CD4-positive, alpha-beta T cell (primary cell): ENCODE data around the gene DDX17. TPM values are rescaled to one million over a fixed set of nuclear protein-coding genes. Genes with fewer than 3 reads are reported as not detected.
A peak's percentile ranks its signal among the peaks of the same experiment; 100 is the strongest.

ENCODE experiments used
- ATAC-seq: fragments of 200-7000 bp; cut with Tn5 transposase; one replicate; pipeline ENCODE4 v1.10.0; 2022; ENCODE audit warnings: mild to moderate bottlenecking; ENCODE audit not compliant: poor library complexity
- CTCF ChIA-PET: fragments of 350-600 bp; sonication (Branson Sonifier 250); formaldehyde crosslinking; loops from one replicate; lab custom pipeline; 2021; ENCODE audit warnings: antibody characterized with exemption, inconsistent platforms; lab: Charles Lee
- POLR2A ChIA-PET: fragments of 350-600 bp; sonication (Branson Sonifier 250); formaldehyde crosslinking; loops from one replicate; lab custom pipeline; 2021; ENCODE audit warnings: antibody characterized with exemption, inconsistent platforms; lab: Charles Lee
- DNase-seq, 14 experiments: peaks; one replicate each; pipeline ENCODE4 v3.0.0-alpha.2; 2013 to 2020; ENCODE audit warnings: mixed read lengths in 2 of 14
- H3K27ac ChIP-seq, 2 donors: one replicate each; pipeline versions ENCODE4 v1.5.1 to v1.7.0; 2013; ENCODE audit warnings: low read length in 2 of 2, low read depth in 1 of 2, mild to moderate bottlenecking in 1 of 2
- H3K27me3 ChIP-seq, 2 experiments: 1 replicate in 1 of 2; 2 replicates in 1 of 2; pipeline versions ENCODE4 v1.6.1 to v1.7.0; 2013; ENCODE audit warnings: low read length in 2 of 2, control low read depth in 1 of 2, mild to moderate bottlenecking in 1 of 2, moderate library complexity in 1 of 2; ENCODE audit not compliant: insufficient read depth in 2 of 2, control insufficient read depth in 1 of 2
- H3K36me3 ChIP-seq: one replicate; pipeline ENCODE4 v1.6.1; 2013; ENCODE audit warnings: low read length, control low read depth; ENCODE audit not compliant: insufficient read depth
- H3K4me1 ChIP-seq: one replicate; pipeline ENCODE4 v1.6.1; 2013; ENCODE audit warnings: low read length, control low read depth; ENCODE audit not compliant: insufficient read depth
- H3K4me3 ChIP-seq: one replicate; pipeline ENCODE4 v1.5.1; 2013; ENCODE audit warnings: mild to moderate bottlenecking, low read length, moderate library complexity
- H3K9me3 ChIP-seq, 2 experiments: 1 replicate in 1 of 2; 2 replicates in 1 of 2; pipeline versions ENCODE4 v1.6.1 to v1.7.0; 2013; ENCODE audit warnings: low read length in 2 of 2, mild to moderate bottlenecking in 2 of 2, control low read depth in 1 of 2, moderate library complexity in 1 of 2; ENCODE audit not compliant: control insufficient read depth in 1 of 2, insufficient read depth in 1 of 2
- H3K27ac Mint-ChIP-seq: one replicate; pipeline ENCODE4 v1.8.0; 2020; ENCODE audit warnings: mixed read lengths
- H3K27me3 Mint-ChIP-seq: one replicate; pipeline ENCODE4 v1.8.0; 2021; ENCODE audit warnings: mixed read lengths
- H3K36me3 Mint-ChIP-seq: one replicate; pipeline ENCODE4 v1.8.0; 2021; ENCODE audit warnings: low read depth, mixed read lengths
- H3K4me1 Mint-ChIP-seq: one replicate; pipeline ENCODE4 v1.8.0; 2021; ENCODE audit warnings: low read depth, mixed read lengths
- H3K4me3 Mint-ChIP-seq: one replicate; pipeline ENCODE4 v1.8.0; 2020; ENCODE audit warnings: mild to moderate bottlenecking, mixed read lengths
- H3K9me3 Mint-ChIP-seq: one replicate; pipeline ENCODE4 v1.8.0; 2020; ENCODE audit warnings: mixed read lengths
- CTCF ChIP-seq: fragments of 200-600 bp; IDR thresholded peaks from one replicate; pipeline ENCODE4 v1.8.0; 2022; ENCODE audit warnings: antibody characterized with exemption, mild to moderate bottlenecking
- intact Hi-C, 2 experiments: fragments of 100-400 bp; cut with DNase I in 1 of 2; cut with micrococcal nuclease in 1 of 2; formaldehyde crosslinking; loops; one replicate each; pipeline versions ENCODE4 v1.15.1 to v1.9.0; 2023 to 2025; cut with DNase I, micrococcal nuclease
- total RNA-seq, 174 experiments: library from RNA in 2 of 174; stranded (reverse) in 2 of 174; gene quantifications; one replicate each; pipeline ENCODE4 v1.2.3 and lab custom pipeline; 2021 to 2026

Gene DDX17
- total RNA-seq, 2 experiments from 2014 or later, result 454 to 462 TPM

- ChIA-PET CTCF (no interaction called here), POLR2A (no interaction called here)
- H3K27me3 ChIP-seq, result no peaks in the 10 kb centered on the region
- no peaks in the 10 kb centered on the region for H3K4me1 ChIP-seq
- Mint-ChIP-seq H3K27me3 (no peaks in the 10 kb centered on the region), H3K4me3 (no peak overlapping the region), H3K36me3 (no peaks in the 10 kb centered on the region), H3K27ac (no peak overlapping the region), H3K4me1 (no peaks in the 10 kb centered on the region), H3K9me3 (peaks cover 6% of the 10 kb centered on the region)
- no peak overlapping the region for H3K4me3 ChIP-seq
- no peak overlapping the region for H3K27ac ChIP-seq
- H3K36me3 ChIP-seq, result no peaks in the 10 kb centered on the region
- intact Hi-C loops, result no loop called here
- ATAC-seq (no peak), DNase-seq (no peak)
- H3K9me3 ChIP-seq, result peaks cover 8 to 10% of the 10 kb centered on the region in 2 experiments
- TF ChIP-seq CTCF, result no peak
Observed at GRCh38 chr22:38540701-38541100, 34.6 kb upstream of the DDX17 start.

GRCh38 chr22:38531251-38531938 lies 25.3 kb upstream of the DDX17 start:
- H3K36me3 ChIP-seq, result no peaks in the 10 kb centered on the region
- no peaks in the 10 kb centered on the region for H3K36me3 Mint-ChIP-seq
- intact Hi-C loops, result no loop called here
- peaks cover 9% of the 10 kb centered on the region for H3K4me1 ChIP-seq
- peak overlapping the region; percentile 6 for H3K4me3 Mint-ChIP-seq
- no peaks in the 10 kb centered on the region for H3K9me3 Mint-ChIP-seq
- peaks cover 11% of the 10 kb centered on the region for H3K4me1 Mint-ChIP-seq
- peak; percentile 45 for ATAC-seq
- H3K27ac Mint-ChIP-seq, result peak overlapping the region; percentile 67
- no peak overlapping the region for H3K4me3 ChIP-seq
- no peaks in the 10 kb centered on the region for H3K27me3 Mint-ChIP-seq
- H3K27ac ChIP-seq, result peak overlapping the region; percentile 18 to 52
- DNase-seq, result no peak
- H3K9me3 ChIP-seq, result no peaks in the 10 kb centered on the region
- ChIA-PET CTCF (no interaction called here), POLR2A (interaction anchor here (0.8 to 2.0 kb wide), 3 partner anchors 8 to 36 kb away, joined by 3 to 10 read pairs (median 4); no protein-coding TSS in a partner anchor)
- no peaks in the 10 kb centered on the region for H3K27me3 ChIP-seq
- TF ChIP-seq CTCF, result no peak

GRCh38 chr22:38524429-38524828 lies 18.3 kb upstream of the DDX17 start:
- no peak overlapping the region for H3K27ac ChIP-seq
- Mint-ChIP-seq H3K9me3 (no peaks in the 10 kb centered on the region), H3K27me3 (peaks cover 4% of the 10 kb centered on the region), H3K4me3 (no peak overlapping the region), H3K4me1 (peaks cover 2% of the 10 kb centered on the region), H3K27ac (no peak overlapping the region), H3K36me3 (no peaks in the 10 kb centered on the region)
- no peaks in the 10 kb centered on the region for H3K36me3 ChIP-seq
- CTCF ChIA-PET, result no interaction called here
- no peak for ATAC-seq
- no peaks in the 10 kb centered on the region for H3K9me3 ChIP-seq
- no peak for DNase-seq
- H3K27me3 ChIP-seq, result no peaks in the 10 kb centered on the region
- H3K4me1 ChIP-seq, result no peaks in the 10 kb centered on the region
- intact Hi-C loops, result no loop called here
- H3K4me3 ChIP-seq, result no peak overlapping the region
- POLR2A ChIA-PET, result no interaction called here
- TF ChIP-seq CTCF, result no peak
